Sigmoid colon (tissue), 7 donors: Measurements from ENCODE around the gene ATRNL1. TPM values are rescaled to one million over a fixed set of nuclear protein-coding genes. Genes with fewer than 3 reads are reported as not detected.

Experiments
- DNase-seq: peaks from one replicate; pipeline ENCODE4 v3.0.0-alpha.2; 2019
- H3K27ac ChIP-seq, 4 donors: fragments of 200-600 bp; sonication (generic); one replicate each; pipeline ENCODE4 v1.5.1; 2016 to 2019; ENCODE audit warnings: mild to moderate bottlenecking in 1 of 4
- H3K27me3 ChIP-seq, 3 donors: fragments of 200-600 bp; sonication (generic); one replicate each; pipeline ENCODE4 v1.5.1; 2019; ENCODE audit warnings: mild to moderate bottlenecking in 1 of 3
- H3K36me3 ChIP-seq, 4 donors: fragments of 200-600 bp; sonication (generic); one replicate each; pipeline ENCODE4 v1.5.1; 2016 to 2019
- H3K4me1 ChIP-seq, 4 donors: fragments of 200-600 bp; sonication (generic); one replicate each; pipeline ENCODE4 v1.5.1; 2017 to 2019
- H3K4me3 ChIP-seq, 4 donors: fragments of 200-600 bp; sonication (generic); one replicate each; pipeline ENCODE4 v1.5.1; 2017 to 2019; ENCODE audit warnings: mild to moderate bottlenecking in 2 of 4, moderate library complexity in 1 of 4
- H3K9me3 ChIP-seq, 4 donors: fragments of 200-600 bp in 3 of 4; sonication (generic) in 3 of 4; one replicate each; pipeline versions ENCODE4 v1.5.1 to v1.6.1; 2013 to 2019
- EP300 ChIP-seq, 4 donors: sonication (generic); formaldehyde crosslinking; IDR thresholded peaks; one replicate each; pipeline ENCODE4 v1.6.1; 2017; ENCODE audit warnings: antibody characterized with exemption in 4 of 4
- POLR2A ChIP-seq, 2 donors: fragments of 450-650 bp; IDR thresholded peaks; one replicate each; pipeline ENCODE4 v1.6.1; 2016; ENCODE audit warnings: antibody characterized with exemption in 2 of 2, mild to moderate bottlenecking in 2 of 2, moderate library complexity in 2 of 2
- POLR2AphosphoS5 ChIP-seq, 4 donors: sonication (generic); formaldehyde crosslinking; IDR thresholded peaks; one replicate each; pipeline ENCODE4 v1.6.1; 2017; ENCODE audit warnings: antibody characterized with exemption in 4 of 4
- WGBS, 2 donors: extraction: QIAGEN DNeasy Blood & Tissue Kit; methylation state at CpG; one replicate each; pipeline ENCODE4 v1.1.7; 2013; 5-methylcytosine and 5-hydroxymethylcytosine counted together
- intact Hi-C: fragments of 100-400 bp; cut with DNase I; formaldehyde crosslinking; loops from one replicate; pipeline ENCODE4 v1.15.1; 2023
- polyA plus RNA-seq, 3 donors: library from polyadenylated mRNA; stranded (reverse); fragments of 200-250 nt; gene quantifications; one replicate each; pipeline ENCODE4 v1.2.3, GENCODE V29; 2013
- total RNA-seq, 4 donors: library from RNA; depleted of rRNA; stranded (reverse); fragments of >200 nt; gene quantifications; one replicate each; pipeline ENCODE4 v1.1.0, GENCODE V29; 2016
- TF ChIP-seq, protein P1 (sequence below), 4 experiments: fragments of 450-650 bp in 3 of 4; fragments of 200-600 bp in 1 of 4; IDR thresholded peaks; one replicate each; pipeline ENCODE4 v1.5.1; 2016 to 2019; ENCODE audit warnings: antibody characterized with exemption in 4 of 4, mild to moderate bottlenecking in 3 of 4, moderate library complexity in 2 of 4
- donor health status: healthy with polysubstance abuse.
- donor health status: Bipolar disorder and iron deficiency.
- donor health status: healthy.

The ATRNL1 gene
- total and polyA plus RNA-seq, 7 donors: 0.57 to 17.3 (median 6.9) TPM; not detected in 1

DNA sequence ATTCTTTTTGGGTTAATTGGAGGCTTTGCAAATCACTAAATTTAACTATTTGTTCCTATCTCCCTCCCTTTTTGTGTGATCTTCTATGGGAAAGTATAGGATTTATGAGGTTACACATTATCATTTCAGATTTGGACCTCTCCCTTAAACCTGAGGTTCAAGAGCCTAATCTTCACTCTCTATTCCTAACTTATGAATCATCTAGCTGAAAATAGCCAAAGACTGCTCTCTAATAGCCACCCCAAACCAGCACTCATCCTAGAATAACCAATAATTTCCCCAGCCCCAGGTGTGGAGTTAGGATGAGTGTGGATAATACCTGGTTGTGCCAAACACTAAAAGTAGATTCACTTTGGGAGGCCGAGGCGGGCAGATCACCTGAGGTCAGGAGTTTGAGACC lies 680.7 kb downstream of the ATRNL1 start:
- no peak for DNase-seq
- TF ChIP-seq POLR2AphosphoS5 (IDR thresholded peaks at IDR 0.05) (no peak), POLR2A (IDR thresholded peaks at IDR 0.05) (no peak), EP300 (IDR thresholded peaks at IDR 0.05) (no peak)
- TF ChIP-seq, protein P1, sequence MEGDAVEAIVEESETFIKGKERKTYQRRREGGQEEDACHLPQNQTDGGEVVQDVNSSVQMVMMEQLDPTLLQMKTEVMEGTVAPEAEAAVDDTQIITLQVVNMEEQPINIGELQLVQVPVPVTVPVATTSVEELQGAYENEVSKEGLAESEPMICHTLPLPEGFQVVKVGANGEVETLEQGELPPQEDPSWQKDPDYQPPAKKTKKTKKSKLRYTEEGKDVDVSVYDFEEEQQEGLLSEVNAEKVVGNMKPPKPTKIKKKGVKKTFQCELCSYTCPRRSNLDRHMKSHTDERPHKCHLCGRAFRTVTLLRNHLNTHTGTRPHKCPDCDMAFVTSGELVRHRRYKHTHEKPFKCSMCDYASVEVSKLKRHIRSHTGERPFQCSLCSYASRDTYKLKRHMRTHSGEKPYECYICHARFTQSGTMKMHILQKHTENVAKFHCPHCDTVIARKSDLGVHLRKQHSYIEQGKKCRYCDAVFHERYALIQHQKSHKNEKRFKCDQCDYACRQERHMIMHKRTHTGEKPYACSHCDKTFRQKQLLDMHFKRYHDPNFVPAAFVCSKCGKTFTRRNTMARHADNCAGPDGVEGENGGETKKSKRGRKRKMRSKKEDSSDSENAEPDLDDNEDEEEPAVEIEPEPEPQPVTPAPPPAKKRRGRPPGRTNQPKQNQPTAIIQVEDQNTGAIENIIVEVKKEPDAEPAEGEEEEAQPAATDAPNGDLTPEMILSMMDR (IDR thresholded peaks at IDR 0.05): no peak
- Histone ChIP-seq H3K27me3 (no peaks in the 10 kb centered on the region), H3K9me3 (no peaks in the 10 kb centered on the region), H3K27ac (no peak overlapping the region), H3K4me1 (no peaks in the 10 kb centered on the region), H3K4me3 (no peak overlapping the region), H3K36me3 (no peaks in the 10 kb centered on the region)
- WGBS, 2 donors: 91 to 96% methylated on average over 2 of the region's 2 CpGs
- intact Hi-C loops: no loop called here

DNA sequence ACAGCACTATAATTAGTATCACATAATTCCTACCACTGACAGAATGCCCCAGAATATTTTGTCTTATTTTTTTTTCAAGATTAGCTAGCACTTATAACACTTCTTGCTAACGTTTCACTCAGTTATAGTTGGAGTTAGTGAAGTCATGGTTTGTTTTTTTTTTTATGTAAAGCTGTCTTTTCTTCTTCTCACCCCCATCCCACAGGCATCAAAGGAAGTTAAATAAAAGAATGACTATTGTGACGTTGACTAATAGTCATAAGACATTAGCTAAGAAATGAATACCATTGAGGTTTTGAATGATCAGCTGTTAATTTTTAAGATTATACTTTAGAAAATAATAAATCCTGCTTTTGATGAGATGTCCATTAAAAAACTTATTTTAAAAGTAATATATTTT lies 681.6 kb downstream of the ATRNL1 start:
- 54 to 60% methylated on average over 2 of the region's 2 CpGs for WGBS, 2 donors
- no peaks in the 10 kb centered on the region for H3K27me3 ChIP-seq

DNA sequence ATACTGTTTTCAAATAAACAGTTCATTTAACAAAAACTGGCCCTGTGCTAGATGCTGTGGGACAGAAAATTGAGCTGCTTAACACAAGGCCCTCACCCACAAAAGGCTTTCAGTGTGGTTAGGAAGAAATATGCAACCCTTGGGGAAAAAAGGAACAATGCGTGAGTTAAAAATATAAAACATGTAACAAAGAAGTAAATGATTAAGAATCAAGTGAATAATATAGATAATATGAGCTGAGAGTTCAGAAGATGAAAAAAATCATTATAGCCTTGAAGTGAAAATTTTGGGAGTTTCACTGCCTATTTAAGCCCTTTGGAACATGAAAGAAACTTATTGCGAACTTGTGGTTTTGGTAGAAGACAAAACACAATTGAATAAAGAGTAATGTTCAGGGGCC lies 684.5 kb downstream of the ATRNL1 start:
- no peaks in the 10 kb centered on the region for H3K36me3 ChIP-seq
- H3K4me3 ChIP-seq: no peak overlapping the region
- 87 to 94% methylated on average over 2 of the region's 2 CpGs for WGBS, 2 donors
- no peak for DNase-seq
- no peak overlapping the region for H3K27ac ChIP-seq
- no peaks in the 10 kb centered on the region for H3K9me3 ChIP-seq
- H3K4me1 ChIP-seq: no peaks in the 10 kb centered on the region
- no peaks in the 10 kb centered on the region for H3K27me3 ChIP-seq
- intact Hi-C loops: no loop called here
- TF ChIP-seq EP300 (IDR thresholded peaks at IDR 0.05): no peak
- no peak for TF ChIP-seq POLR2A (IDR thresholded peaks at IDR 0.05)
- TF ChIP-seq, protein P1 (IDR thresholded peaks at IDR 0.05): no peak
- TF ChIP-seq POLR2AphosphoS5 (IDR thresholded peaks at IDR 0.05): no peak

More for the DNA sequence above, 681.6 kb downstream of the ATRNL1 start:
- no peak for DNase-seq
- TF ChIP-seq, protein P1 (IDR thresholded peaks at IDR 0.05): no peak
- no peak for TF ChIP-seq EP300 (IDR thresholded peaks at IDR 0.05)
- no peak for TF ChIP-seq POLR2AphosphoS5 (IDR thresholded peaks at IDR 0.05)
- no peak for TF ChIP-seq POLR2A (IDR thresholded peaks at IDR 0.05)
- H3K4me1 ChIP-seq: no peaks in the 10 kb centered on the region
- H3K36me3 ChIP-seq: no peaks in the 10 kb centered on the region
- intact Hi-C loops: no loop called here
- no peak overlapping the region for H3K4me3 ChIP-seq
- no peak overlapping the region for H3K27ac ChIP-seq
- H3K9me3 ChIP-seq: no peaks in the 10 kb centered on the region

DNA sequence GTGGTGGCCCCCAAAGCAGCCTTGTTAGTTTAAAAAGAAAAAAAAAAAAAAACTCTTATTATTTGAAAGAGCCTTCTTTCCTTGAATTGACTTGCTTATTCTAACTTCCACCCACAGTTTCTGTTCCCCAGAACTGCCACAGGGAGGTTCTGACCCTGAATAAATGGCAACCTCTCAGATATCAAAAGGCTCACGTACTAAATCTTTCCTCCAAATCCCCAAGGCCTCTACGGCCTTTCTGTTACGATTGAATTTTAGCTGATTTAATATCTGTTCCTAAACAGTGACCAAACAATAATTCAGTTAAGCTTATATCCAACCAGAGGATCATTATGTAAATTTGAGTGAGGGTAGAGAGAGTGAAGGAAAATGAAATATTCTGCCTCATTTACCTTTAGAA lies 697.1 kb downstream of the ATRNL1 start:
- Histone ChIP-seq H3K27me3 (no peaks in the 10 kb centered on the region), H3K9me3 (no peaks in the 10 kb centered on the region), H3K27ac (no peak overlapping the region), H3K4me3 (no peak overlapping the region), H3K36me3 (no peaks in the 10 kb centered on the region), H3K4me1 (no peaks in the 10 kb centered on the region)
- no peak for TF ChIP-seq EP300 (IDR thresholded peaks at IDR 0.05)
- TF ChIP-seq, protein P1 (IDR thresholded peaks at IDR 0.05): no peak
- no peak for TF ChIP-seq POLR2A (IDR thresholded peaks at IDR 0.05)
- no peak for TF ChIP-seq POLR2AphosphoS5 (IDR thresholded peaks at IDR 0.05)
- DNase-seq: no peak
- intact Hi-C loops: loop anchor here (10.0 kb wide), 1 partner anchor 595 kb away; no protein-coding TSS in a partner anchor
- WGBS, 2 donors: 81 to 82% methylated on average over 3 of the region's 3 CpGs

DNA sequence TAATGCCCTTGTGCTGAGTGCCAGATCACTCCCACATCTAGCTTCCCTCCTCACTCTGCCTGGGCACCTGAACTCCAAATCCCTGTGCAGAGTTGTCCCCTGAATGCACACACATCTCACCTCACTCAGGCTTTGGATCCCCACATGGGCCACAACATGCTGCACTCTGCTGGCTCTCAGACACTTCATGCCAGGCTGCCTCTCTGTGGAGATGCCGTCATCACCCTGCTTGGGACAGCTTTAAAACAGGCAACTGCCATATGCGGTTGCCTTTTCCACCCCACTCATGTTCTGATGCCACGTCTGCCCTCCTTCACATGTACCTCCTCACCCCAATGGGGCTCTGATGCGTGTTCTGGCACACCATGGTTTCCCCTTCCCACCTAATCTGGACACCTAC lies 702.8 kb downstream of the ATRNL1 start:
- intact Hi-C loops: loop anchor here (10.0 kb wide), 1 partner anchor 589 kb away; no protein-coding TSS in a partner anchor
- Histone ChIP-seq H3K36me3 (no peaks in the 10 kb centered on the region), H3K9me3 (no peaks in the 10 kb centered on the region), H3K4me1 (no peaks in the 10 kb centered on the region), H3K4me3 (no peak overlapping the region), H3K27ac (no peak overlapping the region), H3K27me3 (no peaks in the 10 kb centered on the region)
- WGBS, 2 donors: 86 to 87% methylated on average over 4 of the region's 4 CpGs
- DNase-seq: peak; percentile 45
- TF ChIP-seq EP300 (IDR thresholded peaks at IDR 0.05) (no peak), POLR2AphosphoS5 (IDR thresholded peaks at IDR 0.05) (no peak), POLR2A (IDR thresholded peaks at IDR 0.05) (no peak)
- TF ChIP-seq, protein P1 (IDR thresholded peaks at IDR 0.05): no peak
